ENCODE results near the gene AADAT.
A peak's percentile ranks its signal among the peaks of the same experiment; 100 is the strongest.

Gene AADAT

DNA sequence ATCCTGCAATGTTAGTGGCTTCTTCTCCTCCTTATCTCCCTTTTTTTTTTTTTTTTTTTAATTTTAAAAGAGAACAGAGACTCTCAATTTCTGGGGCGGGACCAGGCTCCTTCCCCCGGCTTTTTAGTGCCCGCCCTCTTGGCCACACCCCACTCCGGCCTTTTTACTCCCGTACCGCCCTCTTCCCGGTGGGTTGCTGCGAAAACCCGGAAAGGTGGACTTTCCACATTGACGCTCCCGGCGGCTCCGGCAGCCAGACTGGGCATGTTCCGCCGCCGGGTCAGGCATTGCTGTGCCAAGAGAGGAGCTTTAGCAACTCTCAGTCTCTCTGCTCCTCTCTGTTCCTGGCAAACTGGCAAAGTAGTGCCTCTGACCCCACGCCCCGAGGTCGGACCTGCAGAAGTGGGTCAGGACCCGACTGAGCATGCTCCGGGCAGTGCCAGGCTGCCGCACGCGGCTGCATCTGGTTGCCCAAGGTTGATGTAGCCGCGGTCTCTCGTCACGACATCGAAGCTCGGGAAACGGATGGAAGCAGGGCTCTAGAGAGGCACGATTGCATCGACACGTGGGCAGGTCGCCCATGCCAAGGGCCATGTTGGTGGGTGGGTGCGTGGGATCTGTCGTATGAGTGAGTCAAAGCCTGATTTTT is 62.5 kb downstream of the AADAT start:
- DNase-seq: peak; percentile 79

DNA sequence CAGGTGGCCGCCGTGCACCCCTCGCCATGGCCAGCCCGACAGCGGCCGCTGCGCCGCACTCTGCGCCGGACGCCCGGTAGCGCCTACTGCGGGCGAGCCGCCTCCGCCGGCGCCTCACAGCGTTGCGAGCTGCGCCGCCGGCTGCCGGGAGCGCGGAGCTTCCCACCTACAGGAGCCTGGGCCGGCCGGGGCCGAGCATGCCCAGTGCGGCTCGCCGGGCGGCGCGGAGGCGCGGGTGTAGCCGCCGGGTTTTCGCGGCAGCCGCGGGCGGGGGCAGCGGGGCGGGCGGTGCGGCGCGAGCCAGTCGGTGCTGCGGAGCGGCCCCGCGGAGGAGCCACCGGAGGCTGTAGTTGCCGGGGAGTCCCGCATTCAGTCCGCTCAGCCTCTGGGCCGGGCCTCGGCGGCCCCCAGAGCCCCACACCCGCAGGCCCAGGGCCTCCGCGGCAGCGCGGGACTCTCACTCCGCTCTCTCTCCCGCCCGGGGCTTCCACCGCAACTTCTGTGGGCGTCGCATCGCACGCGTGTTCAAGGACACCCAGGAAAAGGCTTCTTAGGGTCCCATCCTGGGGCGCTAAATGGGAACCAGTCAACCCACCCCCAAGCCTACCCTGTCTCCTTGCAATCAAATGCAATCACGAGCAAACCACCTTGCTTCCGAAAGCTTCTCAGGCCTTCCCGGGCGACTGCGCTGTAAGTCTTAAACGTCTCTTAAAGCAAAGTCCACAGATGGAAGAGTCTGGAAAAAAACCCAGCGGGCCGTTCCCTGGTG is 63.3 kb downstream of the AADAT start, which contains the start of gene MFAP3L:
TSS of gene MFAP3L (minus strand) at position 143 of the 769 bp plus-strand sequence. CDS start 20,518 bp downstream, outside the sequence.
- peak; percentile 67 for DNase-seq

DNA sequence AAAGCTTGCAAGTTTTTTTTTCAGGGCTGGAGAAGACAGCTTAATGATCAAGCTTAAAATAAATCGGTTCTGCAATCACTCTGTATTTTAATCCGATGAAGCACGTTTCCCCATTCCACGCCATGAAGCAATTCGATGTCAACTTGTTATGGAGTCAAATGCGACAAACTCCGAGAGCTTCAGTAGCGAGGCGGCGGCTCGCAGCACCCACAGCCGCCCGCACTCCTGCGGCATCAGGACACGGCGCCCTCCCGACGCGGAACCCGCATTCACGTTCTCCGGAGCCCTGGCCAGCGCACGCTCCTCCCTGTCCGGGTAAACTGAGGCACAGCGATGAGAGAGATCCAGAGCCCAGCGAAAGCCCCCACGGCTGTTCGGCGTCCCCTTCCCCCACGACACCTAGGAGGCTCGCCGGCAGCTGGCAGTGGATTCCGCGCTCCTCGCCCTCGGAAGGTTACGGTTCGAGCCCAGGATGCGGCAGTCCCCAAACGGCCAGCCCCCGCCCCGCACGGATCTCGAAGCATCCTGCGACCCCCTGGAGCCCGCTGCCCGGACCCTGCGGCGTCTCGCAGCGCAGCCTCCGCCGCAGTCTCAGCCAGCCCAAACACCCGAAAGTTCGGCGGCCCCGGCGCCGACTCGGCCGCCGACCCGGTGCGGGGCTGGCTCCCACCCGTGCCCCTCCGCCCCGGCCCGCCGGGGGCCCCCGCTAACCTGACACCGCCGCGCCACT is 64.1 kb downstream of the AADAT start:
- no peak for DNase-seq

DNA sequence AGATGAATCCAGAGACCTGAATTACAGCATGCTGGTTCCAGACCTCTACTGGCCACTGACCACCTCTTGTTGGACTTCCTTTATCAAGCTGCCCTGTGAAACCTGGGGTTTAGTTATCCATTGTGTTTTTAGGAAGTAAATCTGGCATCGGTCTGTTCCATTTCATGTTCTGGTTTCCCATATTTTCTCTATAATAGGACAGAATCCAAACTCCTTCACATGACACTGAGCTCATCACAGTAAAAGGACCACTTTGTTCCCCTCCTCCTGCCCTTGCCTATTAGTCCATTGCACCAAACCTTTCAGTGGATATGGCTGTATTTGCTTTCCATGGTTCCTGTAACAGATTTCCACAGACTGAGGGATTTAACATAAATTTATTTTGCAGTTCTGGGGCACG is 67.5 kb downstream of the AADAT start:
- DNase-seq: no peak

DNA sequence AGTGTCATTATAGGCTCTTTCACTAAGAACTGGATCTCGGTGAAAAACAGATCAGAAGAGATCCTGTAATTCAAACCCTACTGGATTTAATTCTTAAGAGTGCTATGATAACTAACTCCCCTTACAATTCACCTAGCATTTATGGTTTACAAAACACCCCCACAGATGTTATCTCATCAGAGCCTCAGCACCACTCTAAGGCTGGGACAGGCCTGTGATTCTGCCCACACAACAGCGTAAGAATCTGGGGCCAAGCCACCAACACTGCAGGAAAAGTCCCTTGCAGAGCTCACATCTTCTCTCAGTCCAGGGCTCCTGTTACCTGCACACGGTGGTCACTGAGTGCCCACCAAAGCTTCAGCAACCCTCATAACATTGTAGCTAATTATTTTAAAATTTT is 72.5 kb downstream of the AADAT start:
- DNase-seq: no peak

DNA sequence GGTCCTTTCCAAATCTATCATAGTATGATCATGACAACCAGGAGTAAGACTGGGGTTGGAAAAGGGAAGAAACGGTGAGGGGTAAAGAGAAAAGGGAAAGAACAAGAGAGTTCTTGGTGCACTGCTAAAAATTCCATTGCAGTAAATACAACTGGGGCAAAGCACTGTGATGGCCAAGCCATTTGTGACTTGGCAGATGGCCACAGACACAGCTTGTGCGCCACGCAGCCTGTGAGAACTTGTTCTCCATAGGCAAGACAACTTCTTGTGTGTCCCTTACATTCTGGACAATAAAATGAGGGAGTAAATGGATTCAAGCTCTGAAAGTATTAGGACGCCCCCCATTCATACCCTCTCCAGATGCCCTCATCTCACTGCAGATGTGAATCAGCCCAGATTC is 74.5 kb downstream of the AADAT start:
- DNase-seq: no peak

DNA sequence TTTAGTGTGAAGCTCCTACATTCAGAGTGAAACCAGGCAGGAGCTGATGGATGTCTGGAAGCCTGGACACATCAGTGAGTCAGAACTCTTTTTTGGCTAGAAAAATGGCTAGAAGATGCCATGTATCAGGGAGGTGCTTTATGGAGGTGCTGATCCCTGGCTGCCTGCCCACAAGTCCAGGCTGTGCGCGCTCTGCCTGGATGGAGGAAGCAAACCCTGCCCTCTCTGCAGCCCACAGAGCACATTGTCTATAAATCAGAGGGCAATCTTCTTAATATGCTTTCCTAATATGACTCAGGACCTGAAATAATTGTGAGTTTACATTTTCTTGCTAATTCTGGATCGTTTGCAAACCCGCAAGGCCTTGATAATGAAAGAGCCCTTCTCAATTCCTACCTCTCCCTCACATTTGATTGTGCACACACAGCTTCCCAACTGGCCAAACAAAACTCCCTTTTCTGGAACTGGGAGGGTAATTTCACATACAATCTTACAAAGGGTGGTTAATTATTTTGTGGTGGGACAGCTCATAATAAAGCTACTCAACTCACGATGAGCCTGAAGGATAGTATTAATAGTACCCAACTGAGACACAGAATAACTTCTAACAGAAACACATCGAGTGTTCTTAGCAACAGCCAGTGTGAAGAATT is 75.3 kb downstream of the AADAT start:
- DNase-seq: no peak

DNA sequence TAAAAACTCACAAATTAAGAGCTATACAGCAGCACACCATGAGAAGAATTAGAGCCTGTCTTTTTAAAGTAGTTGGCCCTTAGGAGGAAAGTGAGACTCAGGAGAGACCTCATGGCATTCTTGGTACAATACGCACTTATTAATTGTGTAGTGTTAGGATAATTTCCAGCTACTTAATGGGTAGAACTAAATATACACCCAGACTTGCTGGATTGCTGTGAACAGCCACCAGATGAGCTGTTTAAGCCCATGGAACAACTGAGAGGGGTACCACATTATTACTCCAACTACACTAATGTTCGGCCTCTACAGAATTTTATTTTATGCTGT is 77.2 kb downstream of the AADAT start:
- no peak for DNase-seq

DNA sequence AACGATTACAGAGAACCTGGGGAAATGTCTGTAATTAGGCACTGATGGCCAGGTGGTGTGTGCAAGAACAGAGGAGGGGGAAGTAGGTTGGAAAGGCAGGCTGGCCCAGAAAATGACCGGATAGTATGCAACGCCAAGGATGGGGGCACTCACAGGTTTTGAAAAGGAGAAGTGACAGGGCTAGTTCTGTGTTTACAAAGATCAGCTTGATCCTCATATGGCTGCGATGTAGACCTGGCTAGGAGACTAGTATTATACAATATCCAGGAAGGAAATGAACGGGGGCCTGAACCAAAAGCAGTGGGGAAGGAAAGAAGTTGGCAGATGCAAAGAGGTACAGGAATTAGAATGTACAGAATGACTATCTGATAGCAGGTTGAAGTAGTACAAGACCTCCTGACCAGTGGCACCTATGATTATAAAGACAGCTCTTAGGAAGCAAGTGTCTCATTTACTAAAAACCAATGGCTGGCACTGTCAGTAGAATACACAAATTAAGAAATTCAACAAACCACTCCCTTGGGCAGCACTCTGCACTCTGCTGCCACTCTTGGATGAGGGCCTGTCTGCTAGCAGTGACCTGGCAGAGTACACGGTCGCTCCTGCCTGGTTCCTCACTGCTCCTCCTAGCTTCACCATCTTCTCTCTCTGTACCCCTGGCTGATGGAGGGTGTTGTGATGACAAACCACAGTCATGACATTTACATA is 77.7 kb downstream of the AADAT start:
- DNase-seq: no peak

Measured in RPMI8226 (cell line).